Activated CD8-positive, alpha-beta memory T cell treated with anti-CD3 and anti-CD28 coated beads, Interleukin-2, amount 50 U/mL, for 24 hours (primary cell): Measurements from ENCODE around the gene OAS3.
"Not testable (repeated sequence)": the region's sequence is repeated elsewhere in the genome, so short reads cannot be mapped to it uniquely, and the experiment has no call there.

Experiments
- DNase-seq: peaks from one replicate; pipeline ENCODE4 v3.0.0-alpha.2; 2020; ENCODE audit errors: extremely low read depth

OAS3 gene

DNA sequence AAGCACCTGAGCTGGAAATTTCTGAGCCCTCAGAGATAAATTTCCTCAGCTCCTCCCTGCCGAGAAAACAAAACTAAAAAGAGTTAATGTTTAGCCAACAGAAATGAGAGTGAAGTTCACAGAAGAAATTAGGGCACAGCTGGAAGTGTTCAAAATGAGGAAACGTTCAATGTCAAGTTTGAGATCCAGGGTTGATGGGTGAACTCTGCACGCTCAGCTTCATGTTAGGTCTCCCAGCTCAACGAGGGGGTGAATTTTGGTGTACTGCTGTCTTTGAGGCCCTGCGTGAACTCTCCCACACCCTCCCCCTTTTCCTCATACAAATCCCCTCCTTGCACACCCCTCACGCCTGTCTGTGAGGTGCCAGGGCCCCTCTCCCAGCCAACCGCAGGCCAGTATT, 13.3 kb upstream of the OAS3 start:
- no peak for DNase-seq

DNA sequence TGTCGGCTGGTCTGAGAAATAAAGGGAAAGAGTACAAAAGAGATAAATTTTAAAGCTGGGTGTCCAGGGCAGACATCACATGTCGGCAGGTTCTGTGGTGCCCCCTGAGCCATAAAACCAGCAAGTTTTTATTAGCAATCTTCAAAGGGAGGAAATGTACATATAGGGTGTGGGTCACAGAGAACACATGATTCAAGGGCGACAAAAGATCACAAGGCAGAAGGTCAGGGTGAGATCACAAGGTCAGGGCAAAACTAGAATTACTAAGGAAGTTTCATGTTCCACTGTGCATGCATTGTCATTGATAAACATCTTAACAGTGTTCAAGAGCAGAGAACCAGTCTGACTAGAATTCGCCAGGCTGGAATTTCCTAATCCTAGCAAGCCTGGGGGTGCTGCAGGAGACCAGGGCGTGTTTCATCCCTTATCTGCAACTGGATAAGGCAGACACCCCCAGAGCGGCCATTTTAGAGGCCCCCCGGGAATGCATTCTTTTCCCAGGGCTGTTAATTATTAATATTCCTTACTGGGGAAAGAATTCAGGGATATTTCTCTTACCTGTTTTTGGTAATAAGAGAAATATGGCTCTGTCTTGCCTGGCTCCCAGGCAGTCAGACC, 11.7 kb upstream of the OAS3 start:
- DNase-seq = not testable (repeated sequence)

DNA sequence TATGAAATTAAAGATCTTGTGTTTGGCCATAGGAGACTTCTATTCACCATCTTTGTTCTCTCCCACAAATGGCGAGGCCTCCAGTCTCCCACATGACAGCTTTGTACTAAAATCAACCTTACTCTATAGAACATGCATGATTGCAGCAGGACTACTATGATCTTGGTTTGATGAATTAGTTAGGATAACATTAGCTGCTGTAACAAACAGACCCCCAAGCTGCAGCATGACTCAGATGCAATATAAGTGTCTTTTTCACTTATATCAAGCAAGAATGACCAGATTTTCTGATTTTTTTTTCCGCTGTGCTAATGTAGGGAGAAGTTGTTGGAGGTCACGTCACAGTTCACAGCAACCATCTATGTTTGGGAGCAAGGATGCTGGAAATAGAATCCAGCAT, 10.8 kb upstream of the OAS3 start:
- DNase-seq = no peak

DNA sequence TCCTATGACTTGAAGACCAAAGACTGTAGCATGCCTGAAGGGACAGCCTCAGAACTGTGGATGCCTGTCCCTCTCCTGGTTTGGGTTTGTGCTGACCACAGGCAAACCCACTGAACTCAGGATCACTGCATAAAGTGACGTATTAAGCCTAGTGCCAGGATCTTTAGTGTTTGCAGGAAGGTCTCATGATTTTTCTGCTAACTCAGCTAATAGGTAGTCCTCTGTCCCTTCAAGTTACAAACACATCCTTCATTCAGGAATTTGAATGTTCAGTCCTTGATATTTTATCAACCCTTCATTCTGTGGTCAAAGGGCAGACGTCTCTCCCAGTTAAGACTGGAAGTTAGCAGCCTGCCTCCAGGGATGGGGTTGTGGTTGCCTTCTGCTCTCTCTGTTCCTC, 10.3 kb upstream of the OAS3 start:
- no peak for DNase-seq

DNA sequence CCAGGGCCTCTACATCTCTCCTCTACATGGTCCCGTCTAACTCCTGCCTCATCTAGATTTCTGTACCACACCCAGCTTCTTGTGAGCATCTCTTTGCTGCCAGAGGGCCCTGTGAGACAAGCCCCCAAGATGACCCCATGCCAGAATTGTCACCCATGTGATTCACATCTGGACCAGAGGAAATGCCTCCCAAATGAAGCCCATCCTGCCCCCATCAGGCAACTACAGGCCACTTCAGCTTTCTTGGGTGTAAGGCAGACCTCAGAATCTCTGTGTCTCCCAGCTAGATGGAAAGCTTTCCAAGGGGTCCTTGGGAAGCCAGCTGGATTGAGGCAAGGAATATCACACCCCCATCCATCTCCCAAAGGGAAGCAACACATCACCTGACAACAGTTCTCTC, 9.3 kb upstream of the OAS3 start:
- DNase-seq = no peak

DNA sequence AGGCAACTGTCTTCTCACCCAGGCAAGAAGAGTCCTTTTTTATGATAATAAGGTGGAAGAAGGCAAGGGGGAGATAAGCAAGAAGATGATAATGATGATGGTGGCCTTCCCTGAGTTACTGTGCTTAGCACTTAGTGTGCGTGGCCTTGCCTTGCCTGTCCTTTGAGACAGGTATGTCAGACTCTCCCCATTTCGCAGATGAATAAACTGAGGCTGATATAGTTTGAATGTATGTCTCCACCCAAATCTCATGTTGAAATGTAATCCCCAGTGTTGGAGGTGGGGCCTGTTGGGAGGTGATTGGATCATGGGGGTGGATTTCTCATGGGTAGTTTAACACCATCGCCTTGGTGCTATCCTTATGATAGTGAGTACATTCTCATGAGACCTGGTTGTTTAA, 8.6 kb upstream of the OAS3 start:
- no peak for DNase-seq

DNA sequence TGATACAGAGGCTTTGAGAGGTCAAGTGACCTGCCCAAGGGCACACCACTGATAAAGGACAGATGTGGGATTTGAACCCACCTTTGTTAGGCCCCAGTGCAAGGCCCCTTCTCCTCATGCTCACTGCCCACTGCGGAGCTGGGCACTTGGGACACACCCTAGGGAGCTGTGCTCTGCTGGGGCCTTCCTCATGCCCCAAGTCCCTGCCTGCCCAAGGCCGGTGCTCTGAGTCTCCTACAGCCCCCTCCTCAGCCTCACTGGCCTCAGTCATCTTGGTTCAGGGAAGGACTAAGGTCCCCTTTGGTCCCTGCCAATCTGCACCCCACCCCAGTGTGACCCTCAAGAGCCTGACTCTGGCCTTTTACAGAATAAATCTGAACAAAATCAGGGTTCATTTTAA, 7.9 kb upstream of the OAS3 start:
- DNase-seq = no peak

DNA sequence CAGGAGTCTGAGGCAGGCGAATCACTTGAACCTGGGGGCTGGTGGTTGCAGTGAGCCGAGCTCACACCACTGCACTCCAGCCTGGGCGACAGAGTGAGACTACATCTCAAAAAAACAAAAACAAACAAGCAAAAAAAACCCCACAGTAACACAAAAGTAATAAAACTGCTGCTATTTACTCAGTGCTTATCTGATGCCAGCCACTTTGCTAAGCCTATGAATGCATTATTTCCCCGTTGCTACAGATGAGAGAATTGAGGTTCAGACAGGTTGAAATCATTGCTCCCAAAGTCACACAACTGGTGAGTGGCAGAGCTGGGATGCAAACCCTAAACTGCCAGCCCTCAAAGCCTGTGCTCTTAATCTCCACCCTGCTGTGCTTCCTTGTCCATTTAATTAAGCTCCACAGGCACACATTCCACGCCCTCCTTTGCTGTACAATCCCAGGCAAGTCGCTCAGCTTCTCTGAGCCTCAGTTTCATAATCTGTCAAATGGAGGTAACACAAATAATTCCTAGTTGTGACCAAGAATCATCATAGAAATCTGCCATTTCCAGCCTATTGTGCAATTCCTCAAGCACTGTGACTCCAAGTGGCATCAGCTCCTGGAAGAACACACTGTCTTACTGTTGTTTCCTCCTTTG, 5.7 kb upstream of the OAS3 start:
- DNase-seq = no peak

DNA sequence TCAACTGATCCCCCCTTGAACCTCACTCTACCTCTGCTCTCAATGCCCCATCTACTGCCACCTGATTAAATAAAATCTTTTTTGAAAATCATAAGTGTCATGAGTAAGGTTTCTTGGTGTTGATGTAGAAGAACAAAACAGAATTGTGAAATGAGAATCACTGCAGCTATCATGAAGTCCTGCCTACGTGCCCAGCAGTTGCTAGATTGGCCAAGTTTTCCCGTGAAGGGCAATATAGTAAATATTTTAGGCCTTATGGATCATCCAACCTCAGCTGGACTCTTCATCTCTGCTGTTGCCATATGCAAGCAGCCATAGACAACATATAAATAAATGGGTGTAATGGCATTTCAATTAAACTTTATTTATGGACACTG, 5.2 kb upstream of the OAS3 start:
- no peak for DNase-seq

DNA sequence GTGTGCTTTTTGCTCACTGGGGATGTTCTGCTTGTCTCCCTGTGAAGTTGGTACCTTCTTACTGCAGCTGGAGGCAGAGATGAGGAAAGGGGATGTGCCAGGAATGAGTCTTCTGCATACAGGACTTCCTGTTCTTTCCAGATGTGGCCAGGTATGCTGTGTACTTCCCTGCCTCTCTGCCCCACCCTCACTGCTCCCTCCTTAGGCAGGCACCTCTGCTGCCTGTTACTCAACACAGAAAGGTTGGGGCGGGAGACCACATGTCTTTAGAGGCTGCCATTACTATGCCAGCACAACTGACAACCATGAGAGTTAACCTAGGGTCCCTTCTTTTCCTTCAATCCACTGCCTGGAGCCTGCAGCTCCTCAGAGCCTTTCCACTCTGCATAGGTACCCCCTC, 2.0 kb upstream of the OAS3 start:
- DNase-seq = no peak

DNA sequence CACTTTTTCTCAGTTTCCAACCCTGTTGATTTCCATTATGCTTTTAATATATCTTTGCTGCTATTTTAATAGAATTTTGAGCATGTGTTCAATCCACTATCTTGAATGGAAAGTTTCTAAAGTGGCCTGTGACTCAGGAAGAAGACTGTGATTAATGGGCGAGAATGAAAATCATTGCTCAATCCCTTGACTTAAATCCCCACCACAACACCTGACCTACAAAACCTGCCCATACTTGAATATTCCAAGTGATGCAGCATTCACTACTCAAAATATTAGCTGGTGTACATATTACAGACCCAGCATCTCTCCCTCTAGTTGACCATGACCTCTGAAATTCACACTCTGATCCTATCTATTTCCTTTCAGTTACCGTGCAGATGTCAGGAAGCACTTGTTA, 1.3 kb upstream of the OAS3 start:
- no peak for DNase-seq

DNA sequence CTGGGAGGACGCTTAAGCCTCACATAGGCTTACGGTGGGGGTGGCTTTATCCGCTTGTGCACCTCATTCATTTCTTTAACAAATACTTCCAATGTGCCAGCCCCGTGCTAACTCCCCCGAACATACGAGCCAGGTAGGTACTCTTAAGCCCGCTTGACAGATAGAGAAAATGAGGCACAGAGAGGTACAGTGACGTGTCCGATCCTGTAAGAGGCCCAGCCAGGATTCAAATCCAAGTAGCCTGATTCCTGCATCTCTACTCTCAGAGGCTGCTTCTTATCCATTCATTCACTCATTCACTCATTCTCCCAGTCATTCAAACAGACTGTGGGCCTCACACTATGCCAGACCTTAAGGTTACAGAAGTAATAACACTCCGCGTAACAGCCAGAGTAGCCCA, 477 bp downstream of the OAS3 start:
- DNase-seq = no peak

DNA sequence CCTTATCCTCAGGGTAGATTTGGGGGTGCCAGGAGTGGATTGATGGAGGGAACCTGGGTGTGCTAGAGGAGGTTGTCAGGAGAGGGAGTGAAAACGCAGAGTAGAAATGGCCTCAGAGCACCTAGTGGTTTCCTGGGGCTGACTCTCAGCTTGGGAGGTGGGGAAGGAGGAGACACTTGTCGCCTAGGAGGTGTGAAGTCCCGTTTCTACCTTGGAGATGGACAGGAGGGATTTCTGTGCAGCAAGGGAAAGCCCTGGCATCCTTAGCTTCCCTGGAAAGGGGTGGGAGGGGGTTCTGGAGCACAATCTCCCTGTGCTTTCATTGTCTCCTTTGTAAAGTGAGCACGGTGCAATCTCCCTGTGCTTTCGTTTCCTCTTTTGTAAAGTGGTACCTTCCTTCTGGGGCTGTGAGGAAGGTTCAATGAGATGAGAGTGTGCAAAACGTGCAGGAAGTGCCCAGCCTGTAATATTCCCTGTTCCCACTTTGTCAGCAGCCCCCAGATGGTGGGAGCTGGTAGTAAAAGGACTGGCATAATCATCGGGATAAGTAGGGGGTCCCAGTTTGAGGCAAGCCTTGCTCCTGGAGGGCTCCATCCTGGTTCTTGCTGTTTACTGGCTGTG, 1.6 kb downstream of the OAS3 start:
- no peak for DNase-seq

DNA sequence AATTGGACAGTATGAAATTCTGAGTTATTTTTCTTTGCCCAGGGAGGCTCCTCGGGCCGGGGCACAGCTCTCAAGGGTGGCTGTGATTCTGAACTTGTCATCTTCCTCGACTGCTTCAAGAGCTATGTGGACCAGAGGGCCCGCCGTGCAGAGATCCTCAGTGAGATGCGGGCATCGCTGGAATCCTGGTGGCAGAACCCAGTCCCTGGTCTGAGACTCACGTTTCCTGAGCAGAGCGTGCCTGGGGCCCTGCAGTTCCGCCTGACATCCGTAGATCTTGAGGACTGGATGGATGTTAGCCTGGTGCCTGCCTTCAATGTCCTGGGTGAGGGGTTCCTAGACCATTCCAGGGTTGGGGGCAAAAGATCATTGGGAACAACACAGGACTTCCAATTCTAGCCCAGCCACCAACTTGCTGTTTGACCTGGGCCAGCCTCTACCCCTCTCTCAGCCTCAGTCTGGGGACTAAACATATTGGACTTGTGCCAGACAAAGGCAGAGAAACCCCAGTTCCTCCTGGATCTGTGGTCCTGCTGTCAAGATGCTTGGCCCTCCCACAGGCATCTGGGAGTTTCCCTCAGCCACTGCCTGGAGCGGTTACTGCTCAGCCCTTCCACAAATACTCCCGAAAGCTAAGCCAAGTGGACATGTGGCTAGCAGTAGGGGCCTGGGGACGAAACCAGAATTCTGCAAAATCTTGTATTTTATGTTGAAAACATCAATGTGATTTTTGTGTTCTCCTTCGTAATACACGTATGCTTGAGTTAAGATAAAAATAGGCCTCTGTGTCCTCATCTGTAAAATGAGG, 3.5 kb downstream of the OAS3 start:
- no peak for DNase-seq

DNA sequence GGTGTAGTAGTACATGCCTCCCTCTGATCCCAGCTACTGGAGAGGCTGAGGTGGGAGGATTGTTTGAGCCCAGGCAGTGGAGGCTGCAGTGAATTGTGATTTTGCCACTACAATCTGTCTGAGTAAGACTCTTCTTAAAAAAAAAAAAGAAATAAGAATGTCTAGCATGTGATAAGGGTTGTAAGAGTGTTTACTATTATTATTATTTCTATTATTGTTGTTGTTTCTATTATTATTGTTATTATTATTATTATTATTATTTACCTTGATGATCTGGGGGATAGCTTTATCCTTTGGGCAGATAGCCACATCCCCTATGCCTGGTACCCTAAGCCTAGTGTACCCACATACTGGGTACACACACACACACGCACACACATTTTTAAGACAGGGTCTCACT, 4.3 kb downstream of the OAS3 start:
- DNase-seq = no peak

DNA sequence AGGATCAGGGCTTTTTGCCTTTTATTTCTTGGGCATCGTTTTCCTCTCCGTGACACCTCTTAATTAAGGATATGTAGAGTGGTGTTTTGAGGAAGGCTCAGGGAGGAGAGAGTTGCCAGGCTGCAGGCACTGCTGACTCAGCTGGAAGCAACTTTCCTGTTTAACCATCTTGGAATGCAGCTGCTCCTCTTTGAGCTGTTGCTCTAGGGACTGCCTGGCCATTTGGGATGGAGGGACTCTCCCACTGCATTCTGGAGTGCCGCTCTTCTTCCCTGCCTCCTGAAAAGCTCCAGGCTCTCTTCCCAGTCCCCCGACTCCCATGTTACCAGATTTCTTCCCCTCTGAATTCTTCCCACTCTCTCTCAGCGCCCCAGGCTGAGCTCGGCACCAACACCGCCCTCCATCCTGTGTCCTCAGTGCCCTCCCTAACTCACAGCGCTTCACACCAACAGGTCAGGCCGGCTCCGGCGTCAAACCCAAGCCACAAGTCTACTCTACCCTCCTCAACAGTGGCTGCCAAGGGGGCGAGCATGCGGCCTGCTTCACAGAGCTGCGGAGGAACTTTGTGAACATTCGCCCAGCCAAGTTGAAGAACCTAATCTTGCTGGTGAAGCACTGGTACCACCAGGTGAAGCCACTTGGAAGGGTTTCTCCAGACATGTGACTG, 5.9 kb downstream of the OAS3 start:
- DNase-seq = no peak

DNA sequence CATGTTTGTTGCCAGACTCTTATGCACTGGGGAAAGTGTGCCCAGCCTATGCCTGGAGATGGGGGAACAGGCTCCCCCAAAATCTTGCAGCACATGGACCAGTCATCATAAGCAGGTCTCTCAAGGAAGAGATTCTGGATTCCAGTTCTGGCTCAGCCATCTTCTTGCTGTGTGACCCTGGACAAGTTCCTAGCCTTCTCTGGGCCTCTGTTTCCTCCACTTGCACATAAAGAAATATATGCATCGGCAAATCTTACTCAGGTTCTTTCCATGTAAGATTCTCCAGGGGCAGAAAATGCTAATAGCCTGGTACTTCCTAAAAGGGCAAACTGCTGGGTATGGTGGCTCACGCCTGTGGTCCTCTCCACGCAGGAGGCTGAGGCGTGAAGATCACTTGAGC, 7.2 kb downstream of the OAS3 start:
- no peak for DNase-seq

DNA sequence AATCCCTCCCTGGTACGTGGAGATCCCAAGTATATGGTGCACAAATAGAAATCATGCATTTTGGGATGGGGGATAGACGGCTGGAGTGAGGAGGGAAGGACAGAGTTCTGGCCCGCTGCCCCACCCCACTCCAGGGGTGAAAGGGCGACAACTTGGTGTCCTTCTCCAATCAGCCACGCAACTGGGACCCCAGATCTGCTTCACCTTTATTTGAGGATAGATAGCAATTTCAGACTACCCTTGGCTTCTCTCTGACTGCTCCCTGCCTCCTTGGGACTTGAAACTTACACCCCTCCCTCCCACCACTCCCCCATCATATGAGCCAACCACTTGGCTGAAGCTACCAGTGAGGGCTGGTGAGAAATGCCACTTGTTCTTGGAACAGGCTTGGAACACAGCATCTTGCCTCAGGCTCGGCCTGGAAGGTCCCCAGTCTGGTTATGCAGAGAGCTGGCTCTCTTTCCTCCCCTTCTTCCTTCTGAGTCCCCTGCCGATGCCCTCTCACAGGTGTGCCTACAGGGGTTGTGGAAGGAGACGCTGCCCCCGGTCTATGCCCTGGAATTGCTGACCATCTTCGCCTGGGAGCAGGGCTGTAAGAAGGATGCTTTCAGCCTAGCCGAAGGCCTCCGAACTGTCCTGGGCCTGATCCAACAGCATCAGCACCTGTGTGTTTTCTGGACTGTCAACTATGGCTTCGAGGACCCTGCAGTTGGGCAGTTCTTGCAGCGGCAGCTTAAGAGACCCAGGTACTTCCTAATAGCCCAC, 8.1 kb downstream of the OAS3 start:
- no peak for DNase-seq

DNA sequence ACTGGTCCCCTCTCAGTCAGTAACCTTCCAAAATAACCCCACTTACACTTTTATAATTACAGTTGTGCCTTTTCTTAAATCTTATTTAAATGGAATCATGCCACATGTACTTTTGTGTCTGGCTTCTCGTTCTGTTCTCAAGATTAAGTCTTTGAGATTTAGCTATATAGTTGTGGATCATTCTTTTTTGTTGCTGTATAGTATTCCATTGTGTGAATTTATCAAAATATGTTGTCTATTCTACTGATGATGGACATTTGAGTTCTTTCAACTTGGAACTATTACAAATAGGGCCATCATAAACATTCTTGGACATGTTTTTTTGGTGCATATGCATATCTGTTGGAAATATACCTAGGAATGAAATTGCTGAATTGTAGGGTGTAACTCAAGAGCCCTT, 9.0 kb downstream of the OAS3 start:
- DNase-seq = no peak

DNA sequence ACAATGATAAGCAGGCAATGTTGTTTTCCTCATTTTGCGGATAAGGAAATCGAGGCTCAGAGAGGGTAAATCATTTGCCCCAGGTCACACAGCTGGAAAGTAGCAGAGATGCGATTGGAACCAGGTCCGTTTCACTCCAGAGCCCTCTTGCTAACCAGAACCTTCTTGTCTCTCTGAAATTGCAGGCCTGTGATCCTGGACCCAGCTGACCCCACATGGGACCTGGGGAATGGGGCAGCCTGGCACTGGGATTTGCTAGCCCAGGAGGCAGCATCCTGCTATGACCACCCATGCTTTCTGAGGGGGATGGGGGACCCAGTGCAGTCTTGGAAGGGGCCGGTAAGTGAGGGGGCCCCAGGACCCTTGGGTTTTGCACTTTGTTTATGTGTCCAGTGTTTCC, 9.5 kb downstream of the OAS3 start:
- DNase-seq = no peak

DNA sequence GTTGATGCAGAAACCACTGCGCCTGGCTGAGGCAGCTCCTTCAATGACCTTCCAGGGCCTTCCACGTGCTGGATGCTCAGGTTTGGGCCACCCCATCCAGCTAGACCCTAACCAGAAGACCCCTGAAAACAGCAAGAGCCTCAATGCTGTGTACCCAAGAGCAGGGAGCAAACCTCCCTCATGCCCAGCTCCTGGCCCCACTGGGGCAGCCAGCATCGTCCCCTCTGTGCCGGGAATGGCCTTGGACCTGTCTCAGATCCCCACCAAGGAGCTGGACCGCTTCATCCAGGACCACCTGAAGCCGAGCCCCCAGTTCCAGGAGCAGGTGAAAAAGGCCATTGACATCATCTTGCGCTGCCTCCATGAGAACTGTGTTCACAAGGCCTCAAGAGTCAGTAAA, 10.5 kb downstream of the OAS3 start:
- DNase-seq = no peak

DNA sequence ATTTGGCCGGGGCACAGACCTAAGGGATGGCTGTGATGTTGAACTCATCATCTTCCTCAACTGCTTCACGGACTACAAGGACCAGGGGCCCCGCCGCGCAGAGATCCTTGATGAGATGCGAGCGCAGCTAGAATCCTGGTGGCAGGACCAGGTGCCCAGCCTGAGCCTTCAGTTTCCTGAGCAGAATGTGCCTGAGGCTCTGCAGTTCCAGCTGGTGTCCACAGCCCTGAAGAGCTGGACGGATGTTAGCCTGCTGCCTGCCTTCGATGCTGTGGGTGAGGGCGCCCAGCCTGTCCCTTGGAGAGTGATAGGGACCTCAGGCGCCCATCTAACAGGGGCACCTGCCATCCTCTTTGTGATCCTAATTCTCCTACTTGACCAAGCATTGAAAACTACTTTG, 12.4 kb downstream of the OAS3 start:
- no peak for DNase-seq
